ENCODE data around the gene ALDH1L2.
"Not testable (repeated sequence)": the region's sequence is repeated elsewhere in the genome, so short reads cannot be mapped to it uniquely, and the experiment has no call there.

Gene ALDH1L2

GRCh38 chr12:105099356-105099755 is 15.1 kb upstream of the ALDH1L2 start:
- H3K4me3 ChIP-seq (ENCODE audit: low read length), result no peak overlapping the region
- TF ChIP-seq ZNF274 (IDR thresholded peaks at IDR 0.05; ENCODE audit: low read depth, low read length), result no peak

GRCh38 chr12:105095338-105095737 is 11.1 kb upstream of the ALDH1L2 start:
- H3K4me3 ChIP-seq (ENCODE audit: low read length), result not testable (repeated sequence)

DNA sequence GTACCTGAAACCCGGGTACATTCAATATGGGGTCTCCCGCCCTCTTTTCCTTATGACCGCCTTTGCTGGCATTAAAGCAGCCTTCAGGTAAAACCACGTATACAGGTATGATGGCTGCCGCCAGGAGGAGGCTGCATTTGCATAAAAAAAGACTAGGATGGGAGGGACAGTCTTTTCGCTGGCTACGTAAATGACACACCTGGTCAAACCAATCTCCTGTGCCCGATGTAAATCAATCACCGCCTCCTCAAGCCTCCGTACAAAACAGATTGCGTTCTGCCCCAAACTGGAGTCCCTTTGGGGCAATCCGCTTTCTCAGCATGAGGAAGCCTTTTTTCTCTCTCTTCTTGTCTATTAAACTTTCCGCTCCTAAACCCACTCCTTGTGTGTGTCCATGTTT is 8.1 kb upstream of the ALDH1L2 start:
- no peak for TF ChIP-seq ZNF274 (IDR thresholded peaks at IDR 0.05; ENCODE audit: low read depth, low read length)

GRCh38 chr12:105091476-105092206 is 7.4 kb upstream of the ALDH1L2 start:
- no peak for TF ChIP-seq ZNF274 (IDR thresholded peaks at IDR 0.05; ENCODE audit: low read depth, low read length)
- no peak overlapping the region for H3K4me3 ChIP-seq (ENCODE audit: low read length)

More for the DNA sequence above, 8.1 kb upstream of the ALDH1L2 start:
- H3K4me3 ChIP-seq (ENCODE audit: low read length), result no peak overlapping the region

DNA sequence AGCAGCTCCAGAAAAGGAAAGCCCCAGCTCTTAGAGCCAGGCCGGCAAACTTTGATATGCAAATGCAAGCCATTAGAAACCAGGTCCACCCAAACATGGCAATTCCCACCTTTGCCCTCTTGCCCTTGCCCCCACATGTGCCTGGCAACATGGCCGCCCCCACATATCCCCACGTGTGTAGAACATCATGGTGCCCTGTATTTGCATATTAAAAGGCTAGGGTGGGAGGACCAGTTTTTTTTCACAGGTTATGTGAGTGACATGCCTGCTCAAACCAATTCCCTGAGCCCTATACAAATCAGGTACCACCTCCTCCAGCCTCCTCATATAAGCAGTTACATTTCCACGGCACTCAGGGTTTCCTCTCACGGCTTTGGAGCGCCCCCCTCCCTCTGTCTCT is 6.1 kb upstream of the ALDH1L2 start:
- TF ChIP-seq ZNF274 (IDR thresholded peaks at IDR 0.05; ENCODE audit: low read depth, low read length), result no peak
- H3K4me3 ChIP-seq (ENCODE audit: low read length), result no peak overlapping the region

- no peak overlapping the region for H3K4me3 ChIP-seq (ENCODE audit: low read length)
- TF ChIP-seq ZNF274 (IDR thresholded peaks at IDR 0.05; ENCODE audit: low read depth, low read length), result no peak
Observed at GRCh38 chr12:105089817-105090216, 5.6 kb upstream of the ALDH1L2 start.

DNA sequence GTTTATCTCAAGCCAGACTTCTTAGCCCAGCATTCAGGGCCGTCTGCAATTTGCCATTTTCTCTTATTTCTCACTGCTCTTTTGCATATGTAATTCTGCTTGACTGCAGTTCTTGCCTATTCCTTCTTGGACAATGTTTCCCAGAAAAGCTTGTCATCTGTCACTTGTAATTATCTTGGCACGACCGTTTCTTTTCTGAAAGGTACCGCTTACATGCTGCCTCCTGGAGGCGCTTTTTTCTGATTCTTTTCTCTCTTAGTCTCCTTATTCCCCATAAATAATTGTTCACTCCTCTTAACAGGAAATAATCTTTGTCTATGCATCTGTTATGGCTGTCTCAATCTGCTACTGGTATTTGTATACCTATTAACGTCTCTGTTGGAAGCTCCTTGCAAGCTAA is 1.2 kb upstream of the ALDH1L2 start:
- no peak for TF ChIP-seq ZNF274 (IDR thresholded peaks at IDR 0.05; ENCODE audit: low read depth, low read length)
- H3K4me3 ChIP-seq (ENCODE audit: low read length), result no peak overlapping the region

DNA sequence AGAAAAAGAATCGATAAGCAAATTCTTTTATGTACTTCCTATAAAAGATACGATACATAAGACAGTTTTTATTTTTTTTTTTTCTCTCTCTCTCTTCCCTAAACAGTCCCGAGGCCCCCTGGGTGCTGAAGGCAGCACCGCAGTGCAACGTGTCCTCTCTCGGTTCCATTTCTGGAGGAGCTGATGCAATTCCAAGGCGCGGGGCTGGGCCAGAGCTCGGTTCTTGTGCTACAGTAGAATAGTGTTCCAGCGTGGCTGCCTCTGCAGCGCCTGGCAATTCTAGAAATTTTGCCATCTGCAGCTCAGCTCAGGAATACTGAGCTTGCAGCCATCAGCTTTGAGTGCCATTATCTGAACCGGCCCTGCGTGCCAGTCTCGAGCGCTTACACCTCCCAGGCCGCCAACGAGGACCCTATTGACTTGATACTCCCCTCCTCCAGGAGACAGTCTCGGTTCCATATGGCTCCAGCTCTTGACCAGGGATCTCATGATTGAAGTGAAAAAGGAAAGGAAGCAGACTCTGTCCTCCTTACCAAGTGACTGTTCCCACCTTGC is 630 bp downstream of the ALDH1L2 start:
- TF ChIP-seq ZNF274 (IDR thresholded peaks at IDR 0.05; ENCODE audit: low read depth, low read length), result no peak
- peak overlapping the region; percentile 47; the same call in 1 of the 2 replicates for H3K4me3 ChIP-seq (ENCODE audit: low read length)

- TF ChIP-seq ZNF274 (IDR thresholded peaks at IDR 0.05; ENCODE audit: low read depth, low read length), result no peak
- no peak overlapping the region for H3K4me3 ChIP-seq (ENCODE audit: low read length)
Observed at GRCh38 chr12:105083031-105083430, 1.2 kb downstream of the ALDH1L2 start.

DNA sequence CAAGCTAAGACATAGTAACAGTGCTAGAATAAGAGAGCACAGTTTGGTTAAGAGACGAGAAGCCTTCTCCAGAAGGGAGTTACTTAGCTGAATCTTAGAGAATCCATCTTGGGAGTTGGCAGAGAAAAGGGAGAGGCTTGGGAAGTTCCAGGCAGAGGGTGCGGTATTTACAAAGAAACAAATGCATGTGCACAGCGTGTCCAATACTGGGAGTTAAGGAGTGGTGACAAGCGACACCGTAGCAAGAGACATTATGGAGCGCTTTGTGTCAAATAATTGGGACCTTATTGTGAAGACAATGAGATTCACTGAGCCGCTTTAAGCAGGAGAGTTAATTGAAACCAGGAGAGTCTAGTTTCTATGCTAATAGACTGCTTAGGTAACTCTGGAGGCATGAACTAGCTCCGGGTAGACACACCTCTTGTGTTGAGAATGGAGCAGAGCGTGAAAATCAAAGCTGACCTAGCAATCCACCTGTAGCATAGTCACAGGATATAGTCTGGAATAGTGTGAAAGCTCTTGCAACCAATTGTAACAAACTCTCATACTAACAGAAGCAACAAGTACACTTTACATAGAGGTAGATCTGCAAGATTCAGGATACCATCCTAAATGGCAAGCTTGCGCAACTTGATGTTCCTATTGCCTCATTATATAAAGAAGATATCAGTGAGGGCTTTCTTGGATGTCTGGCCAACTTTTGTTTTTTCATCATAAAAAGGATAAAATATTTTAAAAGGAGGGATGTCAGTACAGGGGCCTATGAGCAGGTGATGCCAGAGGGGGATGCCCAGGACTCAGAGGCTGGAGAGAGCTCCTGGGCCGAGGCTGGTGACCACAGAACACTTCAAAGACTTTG is 5.3 kb downstream of the ALDH1L2 start:
- no peak overlapping the region for H3K4me3 ChIP-seq (ENCODE audit: low read length)
- no peak for TF ChIP-seq ZNF274 (IDR thresholded peaks at IDR 0.05; ENCODE audit: low read depth, low read length)

- H3K4me3 ChIP-seq (ENCODE audit: low read length), result no peak overlapping the region
- TF ChIP-seq ZNF274 (IDR thresholded peaks at IDR 0.05; ENCODE audit: low read depth, low read length), result no peak
Observed at GRCh38 chr12:105077435-105077834, 6.8 kb downstream of the ALDH1L2 start.

DNA sequence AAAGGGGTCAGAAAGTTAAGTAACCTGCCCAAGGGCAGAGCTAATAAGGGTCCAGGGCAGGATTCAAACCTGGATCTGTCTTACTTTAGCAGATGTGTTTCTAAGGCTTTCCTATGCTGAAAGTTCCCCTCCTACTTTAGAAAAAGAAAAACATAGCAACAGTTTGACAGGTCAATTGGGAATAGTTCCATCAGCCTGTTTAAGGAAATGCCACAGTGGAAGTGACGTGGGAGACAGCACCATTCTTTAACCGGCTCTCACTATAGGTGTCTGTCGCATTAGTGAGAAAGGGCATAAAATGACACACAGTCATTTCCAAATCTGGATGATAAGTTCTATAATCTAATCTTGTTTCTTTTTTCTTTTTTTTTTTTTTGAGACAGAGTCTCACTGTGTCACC is 7.3 kb downstream of the ALDH1L2 start:
- TF ChIP-seq ZNF274 (IDR thresholded peaks at IDR 0.05; ENCODE audit: low read depth, low read length), result no peak
- H3K4me3 ChIP-seq (ENCODE audit: low read length), result no peak overlapping the region

DNA sequence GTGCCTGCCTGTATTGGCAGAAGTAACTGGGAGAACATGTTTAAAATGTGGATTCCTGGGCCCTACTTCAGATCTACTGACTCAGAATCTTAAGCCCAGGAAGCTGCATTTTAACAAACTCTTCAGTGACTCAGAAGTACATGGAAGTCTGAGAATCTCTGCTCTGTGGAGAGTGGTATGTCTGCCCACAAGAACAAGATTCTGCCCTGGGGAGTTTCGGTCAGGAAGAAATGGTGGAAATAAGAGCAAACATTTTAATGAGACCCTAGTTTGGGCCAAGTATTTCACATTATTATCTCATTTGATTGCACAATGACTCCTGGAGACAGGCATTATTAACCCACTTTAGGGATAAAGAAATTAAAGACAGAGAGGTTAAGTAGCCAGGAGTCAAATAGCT is 8.2 kb downstream of the ALDH1L2 start:
- no peak overlapping the region for H3K4me3 ChIP-seq (ENCODE audit: low read length)
- TF ChIP-seq ZNF274 (IDR thresholded peaks at IDR 0.05; ENCODE audit: low read depth, low read length), result no peak

DNA sequence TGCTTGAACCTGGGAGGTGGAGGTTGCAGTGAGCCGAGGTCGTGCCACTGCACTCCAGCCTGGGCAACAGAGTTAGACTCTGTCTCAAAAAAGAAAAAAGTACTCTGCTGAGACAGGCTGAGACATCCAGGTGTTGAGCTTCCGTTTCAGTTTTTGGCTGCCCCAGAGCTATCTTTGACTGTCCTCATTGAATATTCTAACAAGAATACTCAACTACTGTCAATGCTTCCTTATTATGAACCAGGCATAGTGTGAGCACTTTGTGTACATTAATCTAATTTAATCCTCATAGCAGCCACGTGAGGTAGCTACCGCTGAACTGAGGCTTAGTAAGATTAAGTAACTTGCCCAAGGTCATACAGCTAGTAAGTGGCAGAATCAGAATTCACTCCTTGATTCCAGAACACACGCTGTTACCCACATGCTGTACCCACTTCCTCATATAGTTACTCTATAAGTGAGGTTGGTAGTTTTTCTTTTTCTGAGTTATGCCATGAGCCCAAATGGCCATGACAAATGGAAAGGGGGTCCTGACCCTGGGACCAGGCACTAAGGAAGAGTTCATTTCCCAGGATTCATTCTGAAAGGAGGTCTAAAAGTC is 11.3 kb downstream of the ALDH1L2 start:
- TF ChIP-seq ZNF274 (IDR thresholded peaks at IDR 0.05; ENCODE audit: low read depth, low read length), result no peak
- H3K4me3 ChIP-seq (ENCODE audit: low read length), result no peak overlapping the region

All from GM08714 (cell line).